ENCODE data around the gene GALNT14.

The GALNT14 gene

GRCh38 chr2:30923623-30924022, 214.6 kb downstream of the GALNT14 start:
- TF ChIP-seq, protein P1, sequence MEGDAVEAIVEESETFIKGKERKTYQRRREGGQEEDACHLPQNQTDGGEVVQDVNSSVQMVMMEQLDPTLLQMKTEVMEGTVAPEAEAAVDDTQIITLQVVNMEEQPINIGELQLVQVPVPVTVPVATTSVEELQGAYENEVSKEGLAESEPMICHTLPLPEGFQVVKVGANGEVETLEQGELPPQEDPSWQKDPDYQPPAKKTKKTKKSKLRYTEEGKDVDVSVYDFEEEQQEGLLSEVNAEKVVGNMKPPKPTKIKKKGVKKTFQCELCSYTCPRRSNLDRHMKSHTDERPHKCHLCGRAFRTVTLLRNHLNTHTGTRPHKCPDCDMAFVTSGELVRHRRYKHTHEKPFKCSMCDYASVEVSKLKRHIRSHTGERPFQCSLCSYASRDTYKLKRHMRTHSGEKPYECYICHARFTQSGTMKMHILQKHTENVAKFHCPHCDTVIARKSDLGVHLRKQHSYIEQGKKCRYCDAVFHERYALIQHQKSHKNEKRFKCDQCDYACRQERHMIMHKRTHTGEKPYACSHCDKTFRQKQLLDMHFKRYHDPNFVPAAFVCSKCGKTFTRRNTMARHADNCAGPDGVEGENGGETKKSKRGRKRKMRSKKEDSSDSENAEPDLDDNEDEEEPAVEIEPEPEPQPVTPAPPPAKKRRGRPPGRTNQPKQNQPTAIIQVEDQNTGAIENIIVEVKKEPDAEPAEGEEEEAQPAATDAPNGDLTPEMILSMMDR (IDR thresholded peaks at IDR 0.05) = no peak
- no peak overlapping the region for H3K27ac ChIP-seq
- H3K4me3 ChIP-seq (ENCODE audit: low read depth in 1 of 2, low read length in 1 of 2) = no peak overlapping the region
- peaks cover 13% of the 10 kb centered on the region for H3K36me3 ChIP-seq
- H3K9me3 ChIP-seq = no peaks in the 10 kb centered on the region
- no peaks in the 10 kb centered on the region for H3K27me3 ChIP-seq
- peaks cover 42 to 43% of the 10 kb centered on the region in 2 experiments for H3K4me1 ChIP-seq (ENCODE audit: control insufficient read depth in 1 of 2, insufficient read depth in 1 of 2, low read depth in 1 of 2, low read length in 1 of 2)

GRCh38 chr2:30920511-30920910, 217.7 kb downstream of the GALNT14 start:
- H3K4me1 ChIP-seq (ENCODE audit: control insufficient read depth in 1 of 2, insufficient read depth in 1 of 2, low read depth in 1 of 2, low read length in 1 of 2) = peaks cover 19% of the 10 kb centered on the region in 2 experiments
- TF ChIP-seq, protein P1 (IDR thresholded peaks at IDR 0.05) = no peak
- peaks cover 13% of the 10 kb centered on the region for H3K36me3 ChIP-seq
- no peak overlapping the region for H3K27ac ChIP-seq
- H3K4me3 ChIP-seq (ENCODE audit: low read depth in 1 of 2, low read length in 1 of 2) = no peak overlapping the region
- no peaks in the 10 kb centered on the region for H3K9me3 ChIP-seq
- H3K27me3 ChIP-seq = no peaks in the 10 kb centered on the region

GRCh38 chr2:30915486-30915885, 222.8 kb downstream of the GALNT14 start:
- no peak overlapping the region for H3K4me3 ChIP-seq (ENCODE audit: low read depth in 1 of 2, low read length in 1 of 2)
- H3K36me3 ChIP-seq = peaks cover 23% of the 10 kb centered on the region
- H3K27ac ChIP-seq = no peak overlapping the region
- TF ChIP-seq, protein P1 (IDR thresholded peaks at IDR 0.05) = no peak
- H3K9me3 ChIP-seq = no peaks in the 10 kb centered on the region
- H3K4me1 ChIP-seq (ENCODE audit: control insufficient read depth in 1 of 2, insufficient read depth in 1 of 2, low read depth in 1 of 2, low read length in 1 of 2) = no peaks in the 10 kb centered on the region
- no peaks in the 10 kb centered on the region for H3K27me3 ChIP-seq

- Histone ChIP-seq H3K9me3 (no peaks in the 10 kb centered on the region), H3K4me1 (ENCODE audit: control insufficient read depth in 1 of 2, insufficient read depth in 1 of 2, low read depth in 1 of 2, low read length in 1 of 2) (no peaks in the 10 kb centered on the region)
- TF ChIP-seq, protein P1 (IDR thresholded peaks at IDR 0.05) = no peak
These were observed 223.8 kb downstream of the GALNT14 start for GRCh38 chr2:30914456-30914855.

GRCh38 chr2:30912056-30912455, 226.2 kb downstream of the GALNT14 start:
- Histone ChIP-seq H3K4me3 (ENCODE audit: low read depth in 1 of 2, low read length in 1 of 2) (no peak overlapping the region), H3K27ac (no peak overlapping the region), H3K36me3 (peaks cover 17% of the 10 kb centered on the region), H3K9me3 (no peaks in the 10 kb centered on the region), H3K4me1 (ENCODE audit: control insufficient read depth in 1 of 2, insufficient read depth in 1 of 2, low read depth in 1 of 2, low read length in 1 of 2) (no peaks in the 10 kb centered on the region), H3K27me3 (no peaks in the 10 kb centered on the region)
- TF ChIP-seq, protein P1 (IDR thresholded peaks at IDR 0.05) = no peak

More at GRCh38 chr2:30914456-30914855, 223.8 kb downstream of the GALNT14 start:
- Histone ChIP-seq H3K36me3 (peaks cover 20% of the 10 kb centered on the region), H3K27ac (no peak overlapping the region), H3K4me3 (ENCODE audit: low read depth in 1 of 2, low read length in 1 of 2) (no peak overlapping the region), H3K27me3 (no peaks in the 10 kb centered on the region)

GRCh38 chr2:30911327-30911726, 226.9 kb downstream of the GALNT14 start:
- Histone ChIP-seq H3K4me3 (ENCODE audit: low read depth in 1 of 2, low read length in 1 of 2) (no peak overlapping the region), H3K27me3 (no peaks in the 10 kb centered on the region), H3K4me1 (ENCODE audit: control insufficient read depth in 1 of 2, insufficient read depth in 1 of 2, low read depth in 1 of 2, low read length in 1 of 2) (no peaks in the 10 kb centered on the region), H3K36me3 (peaks cover 17% of the 10 kb centered on the region), H3K27ac (no peak overlapping the region), H3K9me3 (no peaks in the 10 kb centered on the region)
- TF ChIP-seq, protein P1 (IDR thresholded peaks at IDR 0.05) = no peak

Measured in neutrophil (primary cell).